Esophagus (tissue), 2 donors: ENCODE measurements around the gene MRPL55. TPM values are rescaled to one million over a fixed set of nuclear protein-coding genes. Genes with fewer than 3 reads are reported as not detected.

Experiments used
- H3K27ac ChIP-seq, 2 donors: one replicate each; pipeline ENCODE4 v1.5.1; 2013; ENCODE audit warnings: low read depth in 2 of 2, mild to moderate bottlenecking in 2 of 2, inconsistent platforms in 1 of 2, low read length in 1 of 2, moderate library complexity in 1 of 2
- H3K27me3 ChIP-seq, 2 donors: one replicate each; pipeline ENCODE4 v1.6.1; 2013; ENCODE audit warnings: low read length in 2 of 2, control low read depth in 1 of 2, mild to moderate bottlenecking in 1 of 2; ENCODE audit not compliant: insufficient read depth in 2 of 2, control insufficient read depth in 1 of 2
- H3K36me3 ChIP-seq, 2 donors: one replicate each; pipeline ENCODE4 v1.6.1; 2013; ENCODE audit warnings: low read length in 1 of 2; ENCODE audit not compliant: control insufficient read depth in 2 of 2, insufficient read depth in 2 of 2
- H3K4me1 ChIP-seq, 2 donors: one replicate each; pipeline ENCODE4 v1.6.1; 2013; ENCODE audit warnings: low read length in 1 of 2; ENCODE audit not compliant: control insufficient read depth in 2 of 2, insufficient read depth in 2 of 2
- H3K4me3 ChIP-seq, 2 donors: one replicate each; pipeline ENCODE4 v1.5.1; 2013; ENCODE audit warnings: low read length in 2 of 2, mild to moderate bottlenecking in 2 of 2, low read depth in 1 of 2, moderate library complexity in 1 of 2
- H3K9me3 ChIP-seq, 2 donors: one replicate each; pipeline ENCODE4 v1.6.1; 2013; ENCODE audit warnings: mild to moderate bottlenecking in 2 of 2, low read depth in 1 of 2, low read length in 1 of 2, moderate library complexity in 1 of 2; ENCODE audit not compliant: control insufficient read depth in 2 of 2, insufficient read depth in 1 of 2
- WGBS, 2 donors: extraction: QIAGEN DNeasy Blood & Tissue Kit; methylation state at CpG; one replicate each; pipeline ENCODE4 v1.1.7; 2013; 5-methylcytosine and 5-hydroxymethylcytosine counted together
- polyA plus RNA-seq, 2 donors: library from polyadenylated mRNA; stranded (reverse); fragments of 200-250 nt; gene quantifications; one replicate each; pipeline ENCODE4 v1.2.3, GENCODE V29; 2013
- donor health status: healthy with polysubstance abuse.
- donor health status: Bipolar disorder and iron deficiency.

MRPL55 gene
- polyA plus RNA-seq, result 10 to 100 TPM; 87.0 to 94.9 TPM

GRCh38 chr1:228109073-228109961 is at the start of gene MRPL55:
TSS of gene MRPL55 (minus strand) at chr1:228109299. CDS start at chr1:228108260, 1,039 bp downstream.
- peaks cover 2 to 14% of the 10 kb centered on the region in 2 donors for H3K36me3 ChIP-seq
- 0 to 1% methylated on average over 57 to 66 of the region's 66 CpGs for WGBS, 2 donors
- H3K4me3 ChIP-seq, result peak within 1 kb of the TSS; percentile 87 to 99
- no peaks in the 10 kb centered on the region for H3K27me3 ChIP-seq
- peak within 1 kb of the TSS; percentile 91 to 93 for H3K27ac ChIP-seq
- H3K4me1 ChIP-seq, result peaks cover 0 to 3% of the 10 kb centered on the region in 2 donors
- no peaks in the 10 kb centered on the region for H3K9me3 ChIP-seq

GRCh38 chr1:228158151-228159007 is 49.3 kb upstream of the MRPL55 start:
- no peaks in the 10 kb centered on the region for H3K9me3 ChIP-seq
- no peaks in the 10 kb centered on the region for H3K36me3 ChIP-seq
- H3K4me1 ChIP-seq, result peaks cover 23 to 34% of the 10 kb centered on the region in 2 donors
- no peaks in the 10 kb centered on the region for H3K27me3 ChIP-seq
- 49 to 51% methylated on average over 80 to 98 of the region's 98 CpGs for WGBS, 2 donors
- no peak overlapping the region for H3K27ac ChIP-seq
- H3K4me3 ChIP-seq, result no peak overlapping the region

DNA sequence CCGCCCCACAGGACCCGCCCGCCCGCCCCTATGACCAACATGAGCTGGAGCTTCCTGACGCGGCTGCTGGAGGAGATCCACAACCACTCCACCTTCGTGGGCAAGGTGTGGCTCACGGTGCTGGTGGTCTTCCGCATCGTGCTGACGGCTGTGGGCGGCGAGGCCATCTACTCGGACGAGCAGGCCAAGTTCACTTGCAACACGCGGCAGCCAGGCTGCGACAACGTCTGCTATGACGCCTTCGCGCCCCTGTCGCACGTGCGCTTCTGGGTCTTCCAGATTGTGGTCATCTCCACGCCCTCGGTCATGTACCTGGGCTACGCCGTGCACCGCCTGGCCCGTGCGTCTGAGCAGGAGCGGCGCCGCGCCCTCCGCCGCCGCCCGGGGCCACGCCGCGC is 48.6 kb upstream of the MRPL55 start:
- Histone ChIP-seq H3K4me1 (peaks cover 19 to 28% of the 10 kb centered on the region in 2 donors), H3K27ac (no peak overlapping the region), H3K36me3 (no peaks in the 10 kb centered on the region), H3K4me3 (no peak overlapping the region), H3K9me3 (no peaks in the 10 kb centered on the region), H3K27me3 (no peaks in the 10 kb centered on the region)
- WGBS, 2 donors, result 66 to 70% methylated on average over 43 of the region's 43 CpGs

GRCh38 chr1:228156941-228157728 is 48.0 kb upstream of the MRPL55 start:
- Histone ChIP-seq H3K4me1 (peaks cover 16 to 22% of the 10 kb centered on the region in 2 donors), H3K9me3 (no peaks in the 10 kb centered on the region), H3K27ac (no peak overlapping the region), H3K4me3 (no peak overlapping the region), H3K27me3 (no peaks in the 10 kb centered on the region), H3K36me3 (no peaks in the 10 kb centered on the region)
- WGBS, 2 donors, result 70 to 74% methylated on average over 24 of the region's 24 CpGs

- H3K36me3 ChIP-seq, result no peaks in the 10 kb centered on the region
- H3K4me1 ChIP-seq, result peaks cover 12 to 19% of the 10 kb centered on the region in 2 donors
- no peak overlapping the region for H3K27ac ChIP-seq
- no peaks in the 10 kb centered on the region for H3K9me3 ChIP-seq
- H3K27me3 ChIP-seq, result no peaks in the 10 kb centered on the region
- no peak overlapping the region for H3K4me3 ChIP-seq
- 54 to 71% methylated on average over 9 of the region's 9 CpGs for WGBS, 2 donors
These were observed 47.4 kb upstream of the MRPL55 start for GRCh38 chr1:228156515-228156881.

GRCh38 chr1:228155596-228156514 is 46.8 kb upstream of the MRPL55 start:
- H3K9me3 ChIP-seq, result no peaks in the 10 kb centered on the region
- H3K27ac ChIP-seq, result no peak overlapping the region
- H3K4me3 ChIP-seq, result no peak overlapping the region
- H3K4me1 ChIP-seq, result peaks cover 12 to 26% of the 10 kb centered on the region in 2 donors
- no peaks in the 10 kb centered on the region for H3K27me3 ChIP-seq
- H3K36me3 ChIP-seq, result no peaks in the 10 kb centered on the region
- 84 to 89% methylated on average over 16 of the region's 16 CpGs for WGBS, 2 donors

- H3K9me3 ChIP-seq, result no peaks in the 10 kb centered on the region
- H3K27me3 ChIP-seq, result no peaks in the 10 kb centered on the region
- H3K27ac ChIP-seq, result no peak overlapping the region
- WGBS, 2 donors, result 65 to 75% methylated on average over 19 to 20 of the region's 20 CpGs
- H3K36me3 ChIP-seq, result no peaks in the 10 kb centered on the region
- no peak overlapping the region for H3K4me3 ChIP-seq
- H3K4me1 ChIP-seq, result peaks cover 6 to 24% of the 10 kb centered on the region in 2 donors
These were observed 45.8 kb upstream of the MRPL55 start for GRCh38 chr1:228154670-228155571.
